B cell (primary cell): Measurements from ENCODE around the gene CDAN1. TPM values are rescaled to one million over a fixed set of nuclear protein-coding genes. Genes with fewer than 3 reads are reported as not detected.

Experiments used
- ATAC-seq: fragments of 200-7000 bp; cut with Tn5 transposase; one replicate; pipeline ENCODE4 v1.10.0; 2021; ENCODE audit warnings: low read depth, mild to moderate bottlenecking, moderate number of reproducible peaks, moderate library complexity
- CTCF ChIA-PET: fragments of 350-600 bp; sonication (Branson Sonifier 250); formaldehyde crosslinking; loops from one replicate; lab custom pipeline; 2021; ENCODE audit warnings: antibody characterized with exemption, inconsistent platforms; lab: Charles Lee
- POLR2A ChIA-PET: fragments of 350-600 bp; sonication (Branson Sonifier 250); formaldehyde crosslinking; loops from one replicate; lab custom pipeline; 2021; ENCODE audit warnings: antibody characterized with exemption; lab: Charles Lee
- DNase-seq: peaks from one replicate; pipeline ENCODE4 v3.0.0; 2013
- H2AFZ ChIP-seq: 2 replicates; pipeline ENCODE4 v1.6.1; 2012; ENCODE audit warnings: mild to moderate bottlenecking, low read depth, low read length; ENCODE audit not compliant: insufficient read depth, poor library complexity, severe bottlenecking
- H3K27ac ChIP-seq, 2 donors: 1 replicate in 1 of 2; 2 replicates in 1 of 2; pipeline ENCODE4 v1.5.1; 2012 to 2013; ENCODE audit warnings: low read length in 2 of 2, mild to moderate bottlenecking in 2 of 2, moderate library complexity in 1 of 2
- H3K27me3 ChIP-seq, 4 experiments: fragments of 200-600 bp in 1 of 4; sonication (generic) in 1 of 4; replicated peaks in 1 of 4; 1 replicate in 2 of 4; 2 replicates in 2 of 4; pipeline versions ENCODE4 v1.6.1 to v1.7.0; 2013 to 2016; ENCODE audit warnings: low read length in 3 of 4, mild to moderate bottlenecking in 2 of 4, mixed read lengths in 1 of 4, moderate library complexity in 1 of 4; ENCODE audit not compliant: insufficient read depth in 4 of 4, control insufficient read depth in 3 of 4; ENCODE audit errors: control extremely low read depth in 1 of 4
- H3K36me3 ChIP-seq, 2 experiments: replicated peaks in 1 of 2; 1 replicate in 1 of 2; 2 replicates in 1 of 2; pipeline versions ENCODE4 v1.6.1 to v1.7.1; 2013; ENCODE audit warnings: low read length in 1 of 2; ENCODE audit not compliant: insufficient read depth in 2 of 2, control insufficient read depth in 1 of 2; ENCODE audit errors: control extremely low read depth in 1 of 2, extremely low read depth in 1 of 2
- H3K4me1 ChIP-seq, 2 donors: fragments of 200-600 bp in 1 of 2; sonication (generic) in 1 of 2; 1 replicate in 1 of 2; 2 replicates in 1 of 2; pipeline versions ENCODE4 v1.5.1 to v1.6.1; 2013 to 2017; ENCODE audit warnings: low read length in 2 of 2; ENCODE audit not compliant: control insufficient read depth in 2 of 2, insufficient read depth in 2 of 2
- H3K4me2 ChIP-seq: replicated peaks from 2 replicates; pipeline ENCODE3; 2012; ENCODE audit warnings: mild to moderate bottlenecking, low read depth, low read length; ENCODE audit not compliant: poor library complexity, severe bottlenecking
- H3K4me3 ChIP-seq, 5 experiments: fragments of 200-600 bp in 1 of 5; sonication (generic) in 1 of 5; 1 replicate in 3 of 5; 2 replicates in 2 of 5; pipeline versions ENCODE4 v1.5.1 to v1.7.0; 2011 to 2016; ENCODE audit warnings: low read length in 4 of 5, mild to moderate bottlenecking in 4 of 5, low read depth in 2 of 5, control low read depth in 1 of 5, moderate library complexity in 1 of 5; ENCODE audit not compliant: insufficient read depth in 1 of 5; ENCODE audit errors: control extremely low read depth in 1 of 5, extremely low read depth in 1 of 5
- H3K79me2 ChIP-seq: fragments of 200-600 bp; sonication (generic); one replicate; pipeline ENCODE4 v1.6.0; 2016; ENCODE audit warnings: low read length; ENCODE audit not compliant: control insufficient read depth, insufficient read depth
- H3K9ac ChIP-seq: fragments of 200-600 bp; sonication (generic); 2 replicates; pipeline ENCODE4 v1.6.1; 2017; ENCODE audit warnings: mild to moderate bottlenecking, low read length, moderate library complexity
- H3K9me3 ChIP-seq, 3 donors: one replicate each; pipeline versions ENCODE4 v1.6.1 to v1.7.1; 2013; ENCODE audit warnings: low read length in 2 of 3; ENCODE audit not compliant: control insufficient read depth in 2 of 3, insufficient read depth in 1 of 3; ENCODE audit errors: control extremely low read depth in 1 of 3
- H4K20me1 ChIP-seq: 2 replicates; pipeline ENCODE4 v1.6.0; 2012; ENCODE audit warnings: mild to moderate bottlenecking, low read length; ENCODE audit not compliant: insufficient read depth, control insufficient read depth, poor library complexity, severe bottlenecking
- H3K27ac Mint-ChIP-seq: one replicate; pipeline ENCODE4 v1.8.0; 2021; ENCODE audit warnings: mixed read lengths
- H3K27me3 Mint-ChIP-seq: one replicate; pipeline ENCODE4 v1.8.0; 2021; ENCODE audit warnings: mixed read lengths
- H3K4me1 Mint-ChIP-seq: one replicate; pipeline ENCODE4 v1.8.0; 2021; ENCODE audit warnings: mixed read lengths
- H3K4me3 Mint-ChIP-seq: one replicate; pipeline ENCODE4 v1.8.0; 2021; ENCODE audit warnings: mixed read lengths
- H3K9me3 Mint-ChIP-seq: one replicate; pipeline ENCODE4 v1.8.0; 2022; ENCODE audit warnings: mixed read lengths; ENCODE audit not compliant: insufficient read depth
- CTCF ChIP-seq: fragments of 200-600 bp; IDR thresholded peaks from one replicate; pipeline ENCODE4 v1.8.0; 2022; ENCODE audit warnings: antibody characterized with exemption, mild to moderate bottlenecking
- EZH2 ChIP-seq: IDR thresholded peaks from 2 replicates; pipeline ENCODE4 v1.6.1; 2012; ENCODE audit warnings: borderline replicate concordance, low read depth, mild to moderate bottlenecking, moderate library complexity, low read length; ENCODE audit not compliant: insufficient read depth, poor library complexity, severe bottlenecking
- WGBS: methylation state at CpG from one replicate; pipeline ENCODE4 v1.1.5; 2013; ENCODE audit warnings: missing lambda C conversion rate; ENCODE audit not compliant: insufficient coverage; 5-methylcytosine and 5-hydroxymethylcytosine counted together
- intact Hi-C: fragments of 100-400 bp; cut with micrococcal nuclease; formaldehyde crosslinking; loops from one replicate; pipeline ENCODE4 v1.10.0; 2022
- polyA plus RNA-seq: library from polyadenylated mRNA; depleted of rRNA; stranded (reverse); fragments of >200 nt; gene quantifications from 2 replicates; pipeline ENCODE4 v1.2.3, GENCODE V29; 2012
- total RNA-seq, 2 donors: library from RNA; stranded (reverse); fragments of 120-200 nt in 1 of 2; gene quantifications; 1 replicate in 1 of 2; 2 replicates in 1 of 2; pipeline versions ENCODE4 v1.2.3 to v1.2.4, GENCODE V29; 2013 to 2022

Gene CDAN1
- total and polyA plus RNA-seq, 2 donors (not counting 1 experiment from before 2014, with no cell fraction given), result 11.7 to 31.8 TPM

GRCh38 chr15:42707068-42707467 is 29.9 kb downstream of the CDAN1 start:
- H3K9me3 ChIP-seq, result no peaks in the 10 kb centered on the region
- H3K4me3 ChIP-seq, result no peak overlapping the region
- H4K20me1 ChIP-seq, result no peaks in the 10 kb centered on the region
- WGBS, result 100% methylated on average over 1 of the region's 2 CpGs
- Mint-ChIP-seq H3K27ac (no peak overlapping the region), H3K4me1 (no peaks in the 10 kb centered on the region), H3K4me3 (no peak overlapping the region), H3K27me3 (no peaks in the 10 kb centered on the region), H3K9me3 (no peaks in the 10 kb centered on the region)
- H3K4me1 ChIP-seq, result no peaks in the 10 kb centered on the region
- H3K79me2 ChIP-seq, result no peaks in the 10 kb centered on the region
- no peak for TF ChIP-seq EZH2
- TF ChIP-seq CTCF, result no peak
- no peak overlapping the region for H3K27ac ChIP-seq
- ATAC-seq (no peak), DNase-seq (no peak)
- no peak overlapping the region for H2AFZ ChIP-seq
- CTCF ChIA-PET, result interaction anchor here (4.7 kb wide), 1 partner anchor 220 kb away, joined by 85 read pairs; no protein-coding TSS in a partner anchor
- POLR2A ChIA-PET, result no interaction called here
- H3K27me3 ChIP-seq, result no peaks in the 10 kb centered on the region
- intact Hi-C loops, result loop anchor here (10.0 kb wide), 1 partner anchor 578 kb away; no protein-coding TSS in a partner anchor
- no peak overlapping the region for H3K9ac ChIP-seq
- H3K4me2 ChIP-seq, result no peak overlapping the region
- no peaks in the 10 kb centered on the region for H3K36me3 ChIP-seq

GRCh38 chr15:42705336-42705735 is 31.6 kb downstream of the CDAN1 start:
- Histone ChIP-seq H3K27me3 (no peaks in the 10 kb centered on the region), H3K27ac (no peak overlapping the region), H3K4me2 (no peak overlapping the region), H4K20me1 (no peaks in the 10 kb centered on the region), H3K4me3 (no peak overlapping the region), H3K79me2 (no peaks in the 10 kb centered on the region), H2AFZ (no peak overlapping the region), H3K9me3 (no peaks in the 10 kb centered on the region), H3K9ac (no peak overlapping the region), H3K36me3 (no peaks in the 10 kb centered on the region), H3K4me1 (no peaks in the 10 kb centered on the region)
- H3K27me3 Mint-ChIP-seq, result no peaks in the 10 kb centered on the region
- ChIA-PET CTCF (interaction anchor here (0.8 to 4.7 kb wide), 7 partner anchors 50 to 580 kb away, joined by 3 to 85 read pairs (median 4); no protein-coding TSS in a partner anchor), POLR2A (no interaction called here)
- intact Hi-C loops, result loop anchor here (10.0 kb wide), 1 partner anchor 579 kb away; no protein-coding TSS in a partner anchor
- ATAC-seq (no peak), DNase-seq (no peak)
- H3K27ac Mint-ChIP-seq, result no peak overlapping the region
- WGBS, result 100% methylated on average over 1 of the region's 5 CpGs
- no peak overlapping the region for H3K4me3 Mint-ChIP-seq
- TF ChIP-seq CTCF (no peak), EZH2 (no peak)
- no peaks in the 10 kb centered on the region for H3K4me1 Mint-ChIP-seq
- no peaks in the 10 kb centered on the region for H3K9me3 Mint-ChIP-seq
